Parathyroid adenoma (tissue), 2 donors: ENCODE data around the gene IL21.
"Not testable (repeated sequence)": the region's sequence is repeated elsewhere in the genome, so short reads cannot be mapped to it uniquely, and the experiment has no call there.

Source experiments
- H2AFZ ChIP-seq: fragments of 300-600 bp; sonication (generic); one replicate; pipeline ENCODE4 v1.7.0; 2017; ENCODE audit warnings: antibody characterized with exemption, mild to moderate bottlenecking
- H3K27ac ChIP-seq: fragments of 300-600 bp; sonication (generic); one replicate; pipeline ENCODE4 v1.7.0; 2017
- H3K27me3 ChIP-seq: fragments of 300-600 bp; sonication (generic); one replicate; pipeline ENCODE4 v1.7.0; 2017; ENCODE audit warnings: low read length; ENCODE audit not compliant: control insufficient read depth, insufficient read depth
- H3K36me3 ChIP-seq: fragments of 300-600 bp; sonication (generic); one replicate; pipeline ENCODE4 v1.7.0; 2017; ENCODE audit warnings: low read length; ENCODE audit not compliant: control insufficient read depth, insufficient read depth
- H3K4me1 ChIP-seq: fragments of 300-600 bp; sonication (generic); one replicate; pipeline ENCODE4 v1.7.0; 2017; ENCODE audit warnings: control low read depth
- H3K4me2 ChIP-seq: fragments of 300-600 bp; sonication (generic); one replicate; pipeline ENCODE4 v1.7.0; 2017; ENCODE audit warnings: low read length
- H3K4me3 ChIP-seq: fragments of 300-600 bp; sonication (generic); one replicate; pipeline ENCODE4 v1.7.0; 2017; ENCODE audit warnings: low read depth, low read length
- H3K79me2 ChIP-seq: fragments of 300-600 bp; sonication (generic); one replicate; pipeline ENCODE4 v1.7.0; 2017; ENCODE audit warnings: control low read depth
- H3K9ac ChIP-seq: fragments of 300-600 bp; sonication (generic); one replicate; pipeline ENCODE4 v1.7.0; 2017; ENCODE audit warnings: mild to moderate bottlenecking
- H3K9me3 ChIP-seq: fragments of 300-600 bp; sonication (generic); one replicate; pipeline ENCODE4 v1.7.0; 2017; ENCODE audit warnings: low read length; ENCODE audit not compliant: control insufficient read depth
- TF ChIP-seq, protein P1 (sequence below): fragments of 300-600 bp; sonication (generic); IDR thresholded peaks from one replicate; pipeline ENCODE4 v1.7.0; 2017; ENCODE audit warnings: antibody characterized with exemption, mild to moderate bottlenecking
- donor health status: primary hyperparathyroidism.

The IL21 gene

DNA sequence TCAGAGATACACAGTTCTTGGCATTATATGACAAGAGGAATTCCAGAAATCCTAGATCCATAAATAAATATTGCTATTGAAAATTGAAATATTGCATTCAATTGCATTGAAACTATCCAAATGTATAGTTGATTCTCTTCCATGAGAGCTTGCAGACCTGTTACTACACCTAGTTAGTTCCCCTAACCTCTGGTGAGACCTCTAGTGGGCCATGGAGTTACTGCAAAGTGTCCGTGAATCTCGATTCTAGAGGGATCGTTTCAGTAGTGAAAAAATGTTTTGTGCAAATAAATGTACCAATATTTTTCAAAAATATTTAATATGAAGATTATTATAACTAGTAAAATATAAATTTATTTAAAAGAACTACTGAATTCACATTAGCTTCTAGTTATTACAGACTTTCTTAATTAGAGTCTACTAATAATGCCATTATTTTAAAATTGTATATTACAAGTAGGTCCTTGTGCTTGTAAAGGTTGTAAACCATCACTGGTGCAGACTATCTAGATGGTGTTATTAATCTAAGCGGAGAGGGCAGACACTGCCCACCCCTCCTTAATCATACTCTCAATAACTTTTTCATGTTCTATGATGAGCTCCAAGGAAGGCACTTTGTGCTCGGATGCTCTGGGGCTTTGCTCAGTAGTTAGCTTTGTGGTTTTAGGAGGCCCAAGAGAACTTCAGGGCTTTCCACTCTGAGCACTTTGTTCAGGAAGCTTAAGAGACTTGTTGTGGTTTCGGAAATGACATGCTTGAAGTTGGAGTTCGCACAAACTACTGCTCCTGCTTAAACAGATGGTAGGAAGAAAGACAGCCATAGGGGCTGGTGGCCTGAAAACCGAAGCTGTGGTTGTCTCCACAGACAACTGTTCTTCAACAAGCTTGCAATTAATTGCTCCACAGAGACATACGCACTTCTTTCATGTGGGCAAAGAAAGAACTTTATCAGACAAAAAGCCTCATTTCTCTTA, 42.8 kb downstream of the IL21 start:
- Histone ChIP-seq H3K4me3 (no peak overlapping the region), H3K9me3 (no peaks in the 10 kb centered on the region), H3K4me2 (no peak overlapping the region), H3K4me1 (no peaks in the 10 kb centered on the region), H3K36me3 (no peaks in the 10 kb centered on the region), H2AFZ (no peak overlapping the region), H3K9ac (no peak overlapping the region), H3K27ac (no peak overlapping the region), H3K27me3 (no peaks in the 10 kb centered on the region), H3K79me2 (no peaks in the 10 kb centered on the region)
- TF ChIP-seq, protein P1, sequence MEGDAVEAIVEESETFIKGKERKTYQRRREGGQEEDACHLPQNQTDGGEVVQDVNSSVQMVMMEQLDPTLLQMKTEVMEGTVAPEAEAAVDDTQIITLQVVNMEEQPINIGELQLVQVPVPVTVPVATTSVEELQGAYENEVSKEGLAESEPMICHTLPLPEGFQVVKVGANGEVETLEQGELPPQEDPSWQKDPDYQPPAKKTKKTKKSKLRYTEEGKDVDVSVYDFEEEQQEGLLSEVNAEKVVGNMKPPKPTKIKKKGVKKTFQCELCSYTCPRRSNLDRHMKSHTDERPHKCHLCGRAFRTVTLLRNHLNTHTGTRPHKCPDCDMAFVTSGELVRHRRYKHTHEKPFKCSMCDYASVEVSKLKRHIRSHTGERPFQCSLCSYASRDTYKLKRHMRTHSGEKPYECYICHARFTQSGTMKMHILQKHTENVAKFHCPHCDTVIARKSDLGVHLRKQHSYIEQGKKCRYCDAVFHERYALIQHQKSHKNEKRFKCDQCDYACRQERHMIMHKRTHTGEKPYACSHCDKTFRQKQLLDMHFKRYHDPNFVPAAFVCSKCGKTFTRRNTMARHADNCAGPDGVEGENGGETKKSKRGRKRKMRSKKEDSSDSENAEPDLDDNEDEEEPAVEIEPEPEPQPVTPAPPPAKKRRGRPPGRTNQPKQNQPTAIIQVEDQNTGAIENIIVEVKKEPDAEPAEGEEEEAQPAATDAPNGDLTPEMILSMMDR = peak; percentile 24

DNA sequence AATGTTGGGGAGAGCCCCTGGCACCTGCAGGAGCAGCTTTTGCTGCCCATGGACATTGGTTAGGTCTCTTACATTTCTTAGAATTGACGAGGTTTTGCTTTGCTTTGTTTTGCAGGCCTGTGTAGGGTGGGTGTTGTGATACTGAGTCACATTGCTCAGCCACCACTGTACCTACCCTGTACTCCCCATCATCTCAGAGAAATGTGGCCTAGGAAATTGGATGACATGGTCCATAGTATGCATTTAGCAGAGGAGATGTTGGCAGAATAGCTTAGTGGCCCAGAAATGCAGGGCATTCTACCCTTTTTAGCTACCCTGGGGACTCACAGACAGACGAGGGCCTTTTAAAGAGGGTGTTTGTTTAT, 43.7 kb downstream of the IL21 start:
- H3K9me3 ChIP-seq = no peaks in the 10 kb centered on the region
- TF ChIP-seq, protein P1 = no peak
- H2AFZ ChIP-seq = no peak overlapping the region
- no peaks in the 10 kb centered on the region for H3K36me3 ChIP-seq
- no peak overlapping the region for H3K4me3 ChIP-seq
- H3K4me2 ChIP-seq = no peak overlapping the region
- H3K27ac ChIP-seq = no peak overlapping the region
- H3K4me1 ChIP-seq = no peaks in the 10 kb centered on the region
- no peaks in the 10 kb centered on the region for H3K27me3 ChIP-seq
- H3K9ac ChIP-seq = no peak overlapping the region
- H3K79me2 ChIP-seq = no peaks in the 10 kb centered on the region

DNA sequence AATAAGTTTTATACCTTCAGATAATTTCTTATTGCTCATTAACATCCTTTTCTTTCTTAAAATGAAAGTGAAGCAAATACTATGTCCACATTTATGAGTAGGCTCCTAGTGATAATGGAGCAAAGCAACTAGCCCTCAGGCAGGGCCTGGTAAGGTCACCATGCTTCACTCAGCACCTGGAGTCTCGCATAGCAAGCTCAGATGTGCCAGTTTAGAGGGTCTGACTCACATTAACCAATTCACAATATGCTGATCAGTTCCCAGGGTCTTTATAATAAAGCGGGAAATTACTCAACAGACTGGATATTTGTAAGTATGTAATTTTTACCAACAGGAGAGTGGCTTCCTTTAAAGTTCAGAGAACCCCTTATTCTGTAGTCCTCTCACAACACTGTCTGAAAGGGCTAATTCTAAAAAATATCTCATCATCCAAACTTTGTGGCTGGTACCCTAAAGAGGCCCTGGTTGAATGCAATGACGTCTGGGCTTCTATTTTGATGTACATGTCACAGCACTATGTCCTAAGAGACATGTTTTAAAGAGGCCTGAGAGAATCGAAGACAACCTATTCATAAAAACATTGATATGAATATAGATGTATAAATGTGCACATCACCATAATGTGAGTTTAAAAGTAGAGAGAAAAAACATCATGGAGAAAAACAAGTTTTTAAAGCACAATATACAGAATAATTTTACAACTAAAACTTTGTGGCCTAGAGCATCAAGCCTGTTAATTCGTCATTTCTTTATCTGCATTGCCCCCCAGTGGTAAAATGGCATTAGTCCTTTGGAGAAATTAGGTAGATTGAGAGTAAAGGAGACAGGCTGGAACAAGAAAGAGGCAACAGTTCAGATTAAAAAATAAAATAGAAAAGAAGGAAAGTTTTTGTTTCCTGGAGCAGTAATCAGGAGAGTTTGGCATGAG, 44.3 kb downstream of the IL21 start:
- H3K9me3 ChIP-seq = no peaks in the 10 kb centered on the region
- H3K36me3 ChIP-seq = no peaks in the 10 kb centered on the region
- no peak overlapping the region for H3K27ac ChIP-seq
- TF ChIP-seq, protein P1 = peak; percentile 16
- no peaks in the 10 kb centered on the region for H3K79me2 ChIP-seq
- H3K9ac ChIP-seq = no peak overlapping the region
- H3K4me2 ChIP-seq = no peak overlapping the region
- H3K4me3 ChIP-seq = no peak overlapping the region
- no peaks in the 10 kb centered on the region for H3K4me1 ChIP-seq
- no peaks in the 10 kb centered on the region for H3K27me3 ChIP-seq
- H2AFZ ChIP-seq = no peak overlapping the region

DNA sequence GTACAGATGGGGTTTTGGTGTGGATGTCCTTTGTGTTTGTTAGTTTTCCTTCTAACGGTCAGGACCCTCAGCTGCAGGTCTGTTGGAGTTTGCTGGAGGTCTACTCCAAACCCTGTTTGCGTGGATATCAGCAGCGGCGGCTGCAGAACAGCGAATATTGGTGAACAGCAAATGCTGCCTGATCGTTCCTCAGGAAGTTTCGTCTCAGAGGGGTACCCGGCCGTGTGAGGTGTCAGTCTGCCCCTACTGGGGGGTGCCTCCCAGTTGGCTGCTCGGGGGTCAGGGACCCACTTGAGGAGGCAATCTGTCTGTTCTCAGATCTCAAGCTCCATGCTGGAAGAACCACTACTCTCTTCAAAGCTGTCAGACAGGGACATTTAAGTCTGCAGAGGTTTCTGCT, 46.5 kb downstream of the IL21 start:
- H3K9ac ChIP-seq, H3K9me3 ChIP-seq, H3K79me2 ChIP-seq, H3K27ac ChIP-seq, H3K4me1 ChIP-seq, H3K36me3 ChIP-seq, H2AFZ ChIP-seq, H3K4me3 ChIP-seq, H3K27me3 ChIP-seq, H3K4me2 ChIP-seq: not testable (repeated sequence)

DNA sequence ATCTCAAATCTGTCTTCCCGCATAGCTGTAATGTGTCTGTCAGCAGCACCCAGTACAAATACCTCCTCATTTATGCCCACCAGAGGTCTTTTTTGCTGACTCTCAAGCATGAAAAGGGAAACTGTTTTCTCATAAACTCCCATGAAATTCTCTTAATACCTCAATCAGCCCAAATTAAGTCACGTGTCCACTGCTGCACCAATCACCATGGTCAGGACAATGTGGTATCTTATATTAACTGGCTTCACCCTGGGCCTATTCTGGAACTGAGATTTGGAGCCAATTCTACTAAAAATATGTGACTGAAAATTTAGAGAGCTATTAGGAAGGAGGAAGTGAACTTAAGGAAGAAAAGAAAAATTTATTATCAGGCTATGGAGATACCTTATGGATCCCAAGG, 58.4 kb downstream of the IL21 start:
- H3K4me3 ChIP-seq = no peak overlapping the region
- H3K27ac ChIP-seq = no peak overlapping the region
- TF ChIP-seq, protein P1 = no peak
- no peaks in the 10 kb centered on the region for H3K9me3 ChIP-seq
- no peaks in the 10 kb centered on the region for H3K4me1 ChIP-seq
- no peaks in the 10 kb centered on the region for H3K79me2 ChIP-seq
- no peaks in the 10 kb centered on the region for H3K36me3 ChIP-seq
- no peaks in the 10 kb centered on the region for H3K27me3 ChIP-seq
- no peak overlapping the region for H3K9ac ChIP-seq
- H2AFZ ChIP-seq = no peak overlapping the region
- no peak overlapping the region for H3K4me2 ChIP-seq
